Thyroid gland (tissue), 4 donors: ENCODE data around the gene CTIF.

Experiments
- POLR2A ChIP-seq, 2 donors: fragments of 450-650 bp; IDR thresholded peaks; one replicate each; pipeline ENCODE4 v1.6.1; 2017; ENCODE audit warnings: antibody characterized with exemption in 2 of 2, mild to moderate bottlenecking in 2 of 2, moderate library complexity in 1 of 2
- TF ChIP-seq, protein P1 (sequence below), 6 experiments: fragments of 200-600 bp in 3 of 6; fragments of 450-650 bp in 3 of 6; sonication (generic) in 3 of 6; IDR thresholded peaks; one replicate each; pipeline ENCODE4 v1.5.1; 2016 to 2019; ENCODE audit warnings: antibody characterized with exemption in 6 of 6, mild to moderate bottlenecking in 2 of 6, inconsistent platforms in 1 of 6, moderate library complexity in 1 of 6

DNA sequence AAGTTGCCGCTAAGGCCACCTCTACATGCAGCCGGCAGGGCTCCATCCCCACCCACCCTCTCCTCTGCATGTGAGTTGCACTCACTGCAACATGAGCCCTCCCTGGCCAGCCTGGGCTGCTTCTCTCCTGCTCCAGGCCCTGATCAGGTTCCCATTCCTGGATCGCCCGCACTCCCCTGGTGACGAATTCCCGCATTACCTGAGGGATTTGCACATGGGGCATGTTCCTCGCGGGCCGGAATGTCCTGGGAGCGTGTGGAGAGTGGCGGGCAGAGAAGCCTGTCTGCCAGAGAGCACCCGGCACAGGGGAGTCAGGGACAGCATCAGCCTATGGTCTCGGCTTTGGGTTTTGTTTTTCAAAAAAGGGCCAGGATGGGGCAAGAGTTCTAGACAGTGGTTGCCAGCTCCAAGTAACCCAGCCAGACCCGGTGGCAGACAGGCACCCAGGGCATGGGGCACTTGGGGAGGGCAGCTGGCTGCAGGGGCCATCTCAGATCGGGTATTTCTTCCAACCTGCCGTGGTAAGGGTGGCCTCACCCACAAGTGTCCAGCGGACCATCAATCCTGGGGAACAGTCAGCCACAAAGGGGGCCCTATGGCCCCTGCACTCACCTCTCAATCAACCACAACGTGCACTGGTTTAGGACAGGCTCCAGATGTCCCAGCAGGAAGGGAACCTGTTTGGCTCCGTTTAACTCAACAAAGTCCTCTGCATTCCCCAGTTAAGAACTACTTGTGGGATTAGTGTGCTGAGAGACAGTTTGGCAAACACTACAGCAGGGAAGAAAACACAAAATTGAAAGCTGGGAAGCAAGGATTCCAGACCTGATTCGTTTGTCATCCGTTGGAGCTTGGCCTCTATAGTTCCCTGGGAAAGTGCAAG is 224.2 kb downstream of the CTIF start:
- TF ChIP-seq, protein P1, sequence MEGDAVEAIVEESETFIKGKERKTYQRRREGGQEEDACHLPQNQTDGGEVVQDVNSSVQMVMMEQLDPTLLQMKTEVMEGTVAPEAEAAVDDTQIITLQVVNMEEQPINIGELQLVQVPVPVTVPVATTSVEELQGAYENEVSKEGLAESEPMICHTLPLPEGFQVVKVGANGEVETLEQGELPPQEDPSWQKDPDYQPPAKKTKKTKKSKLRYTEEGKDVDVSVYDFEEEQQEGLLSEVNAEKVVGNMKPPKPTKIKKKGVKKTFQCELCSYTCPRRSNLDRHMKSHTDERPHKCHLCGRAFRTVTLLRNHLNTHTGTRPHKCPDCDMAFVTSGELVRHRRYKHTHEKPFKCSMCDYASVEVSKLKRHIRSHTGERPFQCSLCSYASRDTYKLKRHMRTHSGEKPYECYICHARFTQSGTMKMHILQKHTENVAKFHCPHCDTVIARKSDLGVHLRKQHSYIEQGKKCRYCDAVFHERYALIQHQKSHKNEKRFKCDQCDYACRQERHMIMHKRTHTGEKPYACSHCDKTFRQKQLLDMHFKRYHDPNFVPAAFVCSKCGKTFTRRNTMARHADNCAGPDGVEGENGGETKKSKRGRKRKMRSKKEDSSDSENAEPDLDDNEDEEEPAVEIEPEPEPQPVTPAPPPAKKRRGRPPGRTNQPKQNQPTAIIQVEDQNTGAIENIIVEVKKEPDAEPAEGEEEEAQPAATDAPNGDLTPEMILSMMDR (IDR thresholded peaks at IDR 0.05): no peak
- no peak for TF ChIP-seq POLR2A (IDR thresholded peaks at IDR 0.05)
